Adrenal gland (tissue), 12 donors: Measurements from ENCODE around the gene BRMS1. TPM values are rescaled to one million over a fixed set of nuclear protein-coding genes. Genes with fewer than 3 reads are reported as not detected.
A peak's percentile ranks its signal among the peaks of the same experiment; 100 is the strongest.
"Not testable (repeated sequence)": the region's sequence is repeated elsewhere in the genome, so short reads cannot be mapped to it uniquely, and the experiment has no call there.

Experiments
- DNase-seq, 7 donors: peaks; one replicate each; pipeline ENCODE4 v3.0.0-alpha.2; 2019 to 2020
- H3K27ac ChIP-seq, 5 donors: fragments of 200-600 bp; sonication (generic) in 4 of 5; 1 replicate in 3 of 5; 2 replicates in 2 of 5; pipeline versions ENCODE4 v1.5.1 to v1.8.0; 2016 to 2020; ENCODE audit warnings: mild to moderate bottlenecking in 1 of 5
- H3K27me3 ChIP-seq: fragments of 200-600 bp; 2 replicates; pipeline ENCODE4 v1.8.0; 2021
- H3K36me3 ChIP-seq, 2 donors: fragments of 200-600 bp; replicated peaks in 1 of 2; 1 replicate in 1 of 2; 2 replicates in 1 of 2; pipeline versions ENCODE4 v1.5.1 to v1.8.0; 2018 to 2022
- H3K4me1 ChIP-seq, 2 donors: fragments of 200-600 bp; replicated peaks in 1 of 2; 1 replicate in 1 of 2; 2 replicates in 1 of 2; pipeline versions ENCODE4 v1.5.1 to v1.8.0; 2018 to 2021
- H3K4me3 ChIP-seq, 4 donors: fragments of 200-600 bp; sonication (generic) in 3 of 4; one replicate each; pipeline ENCODE4 v1.5.1; 2016 to 2018
- H3K9me3 ChIP-seq, 3 donors: fragments of 200-600 bp; sonication (generic) in 1 of 3; replicated peaks in 1 of 3; 1 replicate in 2 of 3; 2 replicates in 1 of 3; pipeline versions ENCODE4 v1.5.1 to v1.8.0; 2016 to 2021
- POLR2A ChIP-seq, 2 donors: fragments of 450-650 bp; IDR thresholded peaks; one replicate each; pipeline ENCODE4 v1.6.1; 2017; ENCODE audit warnings: antibody characterized with exemption in 2 of 2, mild to moderate bottlenecking in 2 of 2, moderate library complexity in 1 of 2
- WGBS, 4 donors: extraction: QIAGEN DNeasy Blood & Tissue Kit in 2 of 4; methylation state at CpG; one replicate each; pipeline versions ENCODE4 v1.1.5 to v1.1.7; 2013 to 2017; 5-methylcytosine and 5-hydroxymethylcytosine counted together
- intact Hi-C, 2 donors: fragments of 100-400 bp; cut with DNase I; formaldehyde crosslinking; loops; one replicate each; pipeline versions ENCODE4 v1.14.1 to v1.15.0; 2022 to 2023
- polyA plus RNA-seq, 3 donors: library from polyadenylated mRNA; stranded (reverse); fragments of 200-250 nt in 2 of 3; fragments of 350-450 nt in 1 of 3; fragmentation: Illumina TruSeq in 1 of 3; extraction: RNeasy Lipid Tissue Mini Kit (QIAGEN cat#74804) in 1 of 3; gene quantifications; one replicate each; pipeline ENCODE4 v1.2.3, GENCODE V29; 2013 to 2014
- total RNA-seq, 9 donors: library from RNA; depleted of rRNA in 4 of 9; stranded (reverse); fragments of >200 nt in 4 of 9; fragments of 120-200 nt in 1 of 9; fragmentation: NEBNext Ultra II Directional in 1 of 9; extraction: Animal tissue kit (Norgen Biotek cat#: 25700) in 1 of 9; gene quantifications; one replicate each; pipeline versions ENCODE4 v1.1.0 to v1.2.4, GENCODE V29; 2013 to 2023
- TF ChIP-seq, protein P1 (sequence below), 6 experiments: fragments of 450-650 bp in 4 of 6; fragments of 200-600 bp in 2 of 6; sonication (generic) in 1 of 6; IDR thresholded peaks; 1 replicate in 5 of 6; 2 replicates in 1 of 6; pipeline versions ENCODE4 v1.5.1 to v1.8.0; 2016 to 2021; ENCODE audit warnings: antibody characterized with exemption in 6 of 6, mild to moderate bottlenecking in 2 of 6, moderate library complexity in 1 of 6
- donor health status: healthy with polysubstance abuse.
- donor health status: Bipolar disorder and iron deficiency.
- donor health status: DM: yes; HTN: yes; CAD: no.
- donor health status: DM: no; HTN: no; CAD: no.
- donor health status: DM: no; HTN: no; CAD: no.
- donor health status: DM: yes; HTN: yes; CAD: no.

Gene BRMS1
- total and polyA plus RNA-seq, 12 donors, result 22.4 to 55.3 (median 41.7) TPM

DNA sequence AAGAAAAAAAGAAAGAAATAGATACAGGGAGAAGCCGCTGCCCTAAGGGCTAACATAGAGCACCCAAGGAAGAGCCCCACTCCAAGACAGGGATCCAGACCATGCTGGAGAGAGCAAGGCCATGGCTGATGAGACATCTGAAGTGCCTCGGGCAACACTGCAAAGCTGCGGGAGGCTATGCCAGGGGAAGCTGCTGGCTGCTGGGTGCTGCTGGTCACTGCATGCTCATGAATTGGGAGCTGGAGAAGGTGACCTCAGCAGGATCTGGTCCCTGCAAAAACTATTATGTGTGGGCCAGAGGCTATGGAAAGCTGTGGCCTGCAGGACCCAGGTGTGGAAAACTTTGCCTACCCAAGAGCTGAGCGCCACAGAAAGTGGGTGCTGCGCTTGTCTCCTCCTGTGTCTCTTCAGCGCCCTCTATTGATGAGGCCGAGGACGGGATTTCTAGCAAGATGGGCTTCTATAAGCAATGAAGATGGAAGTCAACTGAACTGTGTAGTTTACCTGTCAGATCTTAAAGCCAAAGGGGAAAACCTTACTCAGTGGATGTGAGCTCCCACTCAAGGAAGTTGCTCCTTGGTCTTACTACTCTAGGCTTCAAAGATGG, 44.0 kb upstream of the BRMS1 start:
- Histone ChIP-seq H3K27ac (no peak overlapping the region), H3K4me3 (no peak overlapping the region), H3K36me3 (no peaks in the 10 kb centered on the region), H3K27me3 (peaks cover 6% of the 10 kb centered on the region), H3K9me3 (no peaks in the 10 kb centered on the region), H3K4me1 (peaks cover 0 to 5% of the 10 kb centered on the region in 2 donors)
- TF ChIP-seq, protein P1, sequence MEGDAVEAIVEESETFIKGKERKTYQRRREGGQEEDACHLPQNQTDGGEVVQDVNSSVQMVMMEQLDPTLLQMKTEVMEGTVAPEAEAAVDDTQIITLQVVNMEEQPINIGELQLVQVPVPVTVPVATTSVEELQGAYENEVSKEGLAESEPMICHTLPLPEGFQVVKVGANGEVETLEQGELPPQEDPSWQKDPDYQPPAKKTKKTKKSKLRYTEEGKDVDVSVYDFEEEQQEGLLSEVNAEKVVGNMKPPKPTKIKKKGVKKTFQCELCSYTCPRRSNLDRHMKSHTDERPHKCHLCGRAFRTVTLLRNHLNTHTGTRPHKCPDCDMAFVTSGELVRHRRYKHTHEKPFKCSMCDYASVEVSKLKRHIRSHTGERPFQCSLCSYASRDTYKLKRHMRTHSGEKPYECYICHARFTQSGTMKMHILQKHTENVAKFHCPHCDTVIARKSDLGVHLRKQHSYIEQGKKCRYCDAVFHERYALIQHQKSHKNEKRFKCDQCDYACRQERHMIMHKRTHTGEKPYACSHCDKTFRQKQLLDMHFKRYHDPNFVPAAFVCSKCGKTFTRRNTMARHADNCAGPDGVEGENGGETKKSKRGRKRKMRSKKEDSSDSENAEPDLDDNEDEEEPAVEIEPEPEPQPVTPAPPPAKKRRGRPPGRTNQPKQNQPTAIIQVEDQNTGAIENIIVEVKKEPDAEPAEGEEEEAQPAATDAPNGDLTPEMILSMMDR (IDR thresholded peaks at IDR 0.05), result peak; percentile 43 to 64 (median 54)
- no peak for TF ChIP-seq POLR2A (IDR thresholded peaks at IDR 0.05)
- intact Hi-C loops, result no loop called here
- 19 to 30% (median 25%) methylated on average over 6 to 8 of the region's 8 CpGs for whole genome bisulfite sequencing, 4 donors
- peak; percentile 58 to 82 (median 74) for DNase-seq

DNA sequence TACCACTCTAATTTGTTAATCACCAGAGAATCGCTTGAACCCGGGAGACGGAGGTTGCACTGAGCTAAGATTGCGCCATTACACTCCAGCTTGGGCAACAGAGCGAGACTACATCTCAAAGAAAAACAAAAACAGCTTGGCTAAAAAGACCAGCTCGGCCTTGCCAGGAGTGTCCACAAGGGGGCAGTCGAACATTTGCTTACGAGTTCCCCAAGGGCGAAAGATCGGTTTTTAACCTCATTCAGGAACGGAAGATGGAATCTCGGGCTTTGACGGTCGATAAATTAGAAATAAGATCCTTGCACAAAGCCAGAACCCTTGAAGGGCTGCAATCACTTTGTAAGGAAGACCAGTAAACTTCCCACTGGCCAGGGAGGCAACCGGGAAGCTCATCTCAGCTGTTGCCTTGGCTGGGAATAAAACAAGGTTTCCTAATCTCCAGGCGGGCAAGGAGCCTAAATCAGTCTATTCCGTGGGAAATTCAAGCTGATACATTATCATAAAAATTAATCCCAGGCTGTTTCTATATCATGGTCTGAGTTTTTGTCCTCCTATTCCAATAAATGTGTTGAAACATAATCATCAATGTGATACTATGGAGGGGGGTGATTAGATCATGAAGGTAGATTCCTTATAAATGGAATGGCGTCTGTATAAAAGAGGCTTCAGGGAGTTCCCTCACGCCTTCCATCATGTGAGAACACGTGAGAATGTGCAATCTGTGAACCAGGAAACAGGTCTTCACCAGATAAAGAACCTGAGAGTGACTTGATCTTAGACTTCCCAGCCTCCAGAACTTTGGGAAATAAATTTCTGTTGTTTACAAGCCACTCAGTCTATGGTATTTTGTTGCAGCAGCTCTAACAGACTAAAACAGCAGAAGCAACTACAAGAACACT, 41.5 kb upstream of the BRMS1 start:
- TF ChIP-seq, protein P1 (IDR thresholded peaks at IDR 0.05), result peak; percentile 68 to 95 (median 76)
- no peak for TF ChIP-seq POLR2A (IDR thresholded peaks at IDR 0.05)
- Histone ChIP-seq H3K4me3 (peak overlapping the region in 1 of 4 donors; percentile 28), H3K27ac (no peak overlapping the region), H3K27me3 (no peaks in the 10 kb centered on the region), H3K36me3 (no peaks in the 10 kb centered on the region), H3K4me1 (peaks cover 0 to 5% of the 10 kb centered on the region in 2 donors), H3K9me3 (no peaks in the 10 kb centered on the region)
- intact Hi-C loops, result no loop called here
- whole genome bisulfite sequencing, 4 donors, result 7 to 10% (median 8%) methylated on average over 17 to 20 of the region's 20 CpGs
- DNase-seq, result peak; percentile 80 to 96 (median 89)

- H3K9me3 ChIP-seq, intact Hi-C loops, H3K27me3 ChIP-seq, H3K4me3 ChIP-seq, H3K27ac ChIP-seq, H3K36me3 ChIP-seq, DNase-seq, H3K4me1 ChIP-seq: not testable (repeated sequence)
- 69 to 84% (median 80%) methylated on average over 7 to 13 of the region's 13 CpGs for WGBS, 4 donors
These were observed 39.4 kb upstream of the BRMS1 start for GRCh38 chr11:66384316-66384715.

- DNase-seq, H3K27me3 ChIP-seq, H3K4me1 ChIP-seq, H3K9me3 ChIP-seq, H3K36me3 ChIP-seq, intact Hi-C loops, H3K4me3 ChIP-seq, H3K27ac ChIP-seq: not testable (repeated sequence)
- WGBS, 4 donors, result 20 to 25% (median 21%) methylated on average over 7 of the region's 7 CpGs
These were observed 35.4 kb upstream of the BRMS1 start for GRCh38 chr11:66380264-66380663.

- peaks cover 5 to 21% of the 10 kb centered on the region in 2 donors for H3K4me1 ChIP-seq
- intact Hi-C loops, DNase-seq, H3K36me3 ChIP-seq, H3K9me3 ChIP-seq, H3K4me3 ChIP-seq, H3K27ac ChIP-seq: not testable (repeated sequence)
- peaks cover 12% of the 10 kb centered on the region for H3K27me3 ChIP-seq
- 70 to 79% (median 77%) methylated on average over 9 of the region's 9 CpGs for WGBS, 4 donors
These were observed 28.9 kb upstream of the BRMS1 start for GRCh38 chr11:66373690-66374287.
